ENCODE data around the gene SENP6.

The SENP6 gene

DNA sequence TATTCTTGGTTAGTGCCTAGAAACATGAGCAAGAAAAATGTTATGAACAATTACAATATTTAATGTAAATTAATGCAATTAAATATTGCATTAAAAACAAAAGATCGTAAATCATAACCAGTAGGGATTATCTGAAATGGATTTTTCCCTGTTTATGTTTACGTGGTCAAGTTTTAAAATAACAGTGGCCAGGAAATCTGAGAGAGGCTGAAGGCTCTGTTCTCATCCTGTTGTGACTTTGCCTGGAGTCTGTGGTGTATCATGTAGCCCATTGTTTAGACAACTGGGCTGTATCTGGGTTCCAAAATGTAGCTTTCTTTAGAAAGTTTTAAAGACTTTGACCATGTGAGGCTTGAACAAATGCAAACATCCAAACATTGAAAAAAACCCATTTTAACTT lies 149.8 kb downstream of the SENP6 start:
- DNase-seq = no peak

DNA sequence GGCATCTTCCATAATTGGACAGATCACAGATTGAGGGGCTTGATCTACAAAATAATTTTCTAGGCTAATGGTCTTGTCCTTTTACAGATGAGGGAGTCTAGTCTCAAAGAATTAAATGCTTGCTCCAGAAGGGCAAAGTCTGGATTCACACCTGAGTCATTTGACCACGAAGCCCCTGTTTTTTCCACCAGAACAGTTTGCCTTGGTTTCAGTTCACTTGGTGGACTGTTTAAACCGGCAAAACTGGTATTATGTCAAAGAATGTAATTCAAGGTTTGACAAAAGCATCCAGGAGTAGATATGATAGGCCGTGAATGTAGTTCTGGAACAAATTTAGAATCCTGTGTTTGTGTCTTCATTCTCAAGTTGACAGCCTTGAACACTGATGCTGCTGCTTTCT lies 150.7 kb downstream of the SENP6 start:
- no peak for DNase-seq

DNA sequence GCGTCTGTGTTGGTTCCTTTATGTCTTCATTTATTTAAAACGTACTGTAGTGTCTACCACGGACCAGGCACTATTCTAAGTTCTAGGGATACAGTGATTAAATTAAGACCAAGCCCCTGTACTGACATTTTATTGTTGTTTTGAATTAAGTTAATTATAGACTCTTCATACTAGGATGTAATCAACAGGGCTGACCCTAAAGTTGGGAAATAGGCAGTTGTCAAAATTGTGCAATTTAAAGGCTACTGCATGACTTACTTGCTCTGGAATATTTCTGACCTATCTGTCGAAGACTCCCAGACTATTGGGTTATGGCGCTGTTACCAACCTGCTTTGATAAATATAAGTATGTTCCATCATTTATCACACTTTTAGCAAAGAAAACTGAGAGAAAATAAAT lies 154.0 kb downstream of the SENP6 start:
- DNase-seq = no peak

DNA sequence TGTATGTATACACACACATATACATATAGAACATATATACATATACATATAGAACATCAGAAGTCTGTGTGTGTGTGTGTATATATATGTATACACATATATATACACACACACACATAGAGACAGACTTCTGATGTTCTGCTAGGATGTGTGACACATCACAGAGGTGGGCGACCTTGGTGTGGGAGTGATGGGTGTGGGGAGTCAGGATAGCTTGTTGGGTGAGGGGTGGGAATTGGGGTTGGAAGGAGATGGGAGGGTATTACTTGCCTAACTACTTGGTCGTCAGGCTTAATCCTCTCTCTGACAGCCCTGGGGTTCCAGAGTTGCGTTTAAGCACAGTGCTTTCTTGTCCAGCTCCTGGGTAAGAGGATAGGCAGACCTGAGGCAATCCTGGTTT lies 155.6 kb downstream of the SENP6 start:
- no peak for DNase-seq

DNA sequence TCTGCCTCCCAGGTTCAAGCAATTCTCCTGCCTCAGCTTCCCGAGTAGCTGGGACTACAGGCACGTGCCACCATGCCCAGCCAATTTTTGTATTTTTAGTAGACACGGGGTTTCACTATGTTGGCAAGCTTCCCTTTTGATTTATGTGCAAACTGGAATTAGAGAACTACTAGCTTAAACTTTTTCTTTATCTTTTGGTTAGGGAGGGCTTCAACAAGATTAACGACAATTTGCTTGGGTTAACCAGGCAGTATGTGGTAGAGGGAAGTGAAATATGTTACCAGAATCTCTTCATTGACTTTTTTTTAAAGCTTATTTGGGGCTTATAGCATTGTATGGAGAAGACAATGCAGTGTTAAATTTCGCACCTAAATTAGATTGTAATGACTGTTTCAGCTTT lies 156.4 kb downstream of the SENP6 start:
- no peak for DNase-seq

DNA sequence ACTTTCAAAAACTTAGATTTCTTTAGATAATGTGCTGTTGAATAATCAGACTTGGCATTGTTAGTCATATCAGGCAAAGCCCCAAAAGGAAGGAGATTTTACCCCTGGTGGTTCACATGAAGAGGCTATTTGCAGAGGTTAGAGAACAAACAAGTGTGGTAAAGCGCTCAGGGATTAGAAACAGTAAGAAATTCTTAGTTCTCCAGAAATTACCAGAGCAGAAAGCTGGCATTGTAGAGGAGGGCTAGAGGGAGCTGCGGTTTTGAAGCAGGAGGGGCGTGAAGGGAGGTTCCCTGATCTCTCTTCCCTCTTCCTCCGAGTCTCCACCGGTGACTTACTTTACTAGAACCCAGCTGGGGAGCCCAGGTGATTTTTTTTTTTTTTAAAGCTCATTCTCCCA lies 157.5 kb downstream of the SENP6 start:
- DNase-seq = no peak

DNA sequence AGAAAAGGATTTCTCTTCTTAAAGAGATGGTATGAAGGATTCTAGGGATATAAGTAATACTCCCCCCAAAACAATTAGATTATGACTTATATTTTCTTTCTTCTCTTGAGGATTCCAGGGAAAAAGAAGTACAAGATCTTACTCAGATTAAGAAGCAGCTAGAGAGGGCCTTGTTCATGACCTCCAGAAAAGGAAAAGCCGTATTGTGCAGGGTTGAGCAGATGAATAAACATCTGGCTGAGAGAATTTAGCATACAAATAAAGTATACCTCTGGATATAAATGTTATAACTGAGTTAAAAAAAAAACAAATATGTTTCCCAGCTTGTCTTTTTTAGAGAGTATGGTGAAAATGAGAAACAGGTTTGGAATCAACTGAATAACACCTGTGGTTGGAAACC lies 158.6 kb downstream of the SENP6 start:
- no peak for DNase-seq

DNA sequence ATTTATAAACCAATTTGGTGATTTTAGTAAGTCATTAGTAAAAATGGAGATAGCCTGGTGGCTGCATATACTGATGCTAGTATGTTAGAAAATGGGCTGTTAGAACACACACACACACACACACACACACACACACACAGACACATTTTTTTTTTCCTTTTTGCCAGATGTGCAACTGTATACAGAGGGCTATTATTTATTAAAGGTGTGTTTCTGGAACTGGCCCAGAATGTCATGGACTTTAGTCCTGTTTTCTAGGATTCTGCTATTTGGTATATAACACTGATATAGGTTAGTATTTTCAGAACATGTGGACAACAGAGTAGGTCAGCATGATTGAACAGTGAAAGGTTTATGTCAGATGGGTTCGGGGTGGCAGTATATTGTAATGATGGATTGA lies 159.8 kb downstream of the SENP6 start:
- DNase-seq = no peak

DNA sequence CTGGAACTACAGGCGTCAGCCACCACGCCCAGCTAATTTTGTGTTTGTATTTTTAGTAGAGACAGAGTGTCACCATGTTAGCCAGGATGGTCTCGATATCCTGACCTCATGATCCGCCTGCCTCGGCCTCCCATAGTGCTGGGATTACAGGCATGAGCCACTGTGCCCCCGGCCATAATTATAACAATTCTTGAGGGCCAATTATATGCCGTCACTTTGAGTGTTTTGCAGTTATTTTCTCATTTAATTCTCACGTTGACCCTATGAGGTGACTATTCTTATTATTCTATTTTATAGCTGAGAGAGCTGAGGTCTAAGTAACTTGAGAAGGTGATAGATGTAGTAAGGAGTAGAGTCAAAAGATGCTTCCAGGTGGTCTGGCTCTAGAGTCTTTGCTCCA lies 160.4 kb downstream of the SENP6 start:
- DNase-seq = no peak

DNA sequence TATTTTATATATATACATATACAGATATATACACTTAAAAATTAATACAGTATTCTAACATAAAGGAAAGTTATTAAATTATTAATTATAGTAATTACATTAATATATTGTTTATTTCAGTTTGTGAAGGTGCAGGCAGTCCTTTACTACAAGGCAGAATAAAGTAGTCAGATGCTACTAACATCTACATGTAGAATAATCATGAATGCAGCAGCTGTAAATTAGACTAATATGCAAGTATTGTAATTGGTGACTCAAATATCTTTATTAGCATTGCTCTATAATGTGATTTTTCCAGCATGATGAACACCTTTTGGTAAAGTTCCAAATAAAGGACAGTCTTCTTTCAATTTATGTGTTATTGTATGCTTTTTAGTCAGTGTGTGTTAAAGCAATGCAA lies 164.7 kb downstream of the SENP6 start:
- no peak for DNase-seq

Data from NCI-H748 treated with DMSO at 0.1 percent for 48 hours (cell line).